Anterior cingulate cortex (tissue), 58 donors: ENCODE results near the gene YIPF2.
"Not testable (repeated sequence)": the region's sequence is repeated elsewhere in the genome, so short reads cannot be mapped to it uniquely, and the experiment has no call there.

Source experiments
- DNase-seq, 58 donors: peaks; one replicate each; lab custom pipeline; 2025; lab: John Stamatoyannopoulos, UW

YIPF2 gene

DNA sequence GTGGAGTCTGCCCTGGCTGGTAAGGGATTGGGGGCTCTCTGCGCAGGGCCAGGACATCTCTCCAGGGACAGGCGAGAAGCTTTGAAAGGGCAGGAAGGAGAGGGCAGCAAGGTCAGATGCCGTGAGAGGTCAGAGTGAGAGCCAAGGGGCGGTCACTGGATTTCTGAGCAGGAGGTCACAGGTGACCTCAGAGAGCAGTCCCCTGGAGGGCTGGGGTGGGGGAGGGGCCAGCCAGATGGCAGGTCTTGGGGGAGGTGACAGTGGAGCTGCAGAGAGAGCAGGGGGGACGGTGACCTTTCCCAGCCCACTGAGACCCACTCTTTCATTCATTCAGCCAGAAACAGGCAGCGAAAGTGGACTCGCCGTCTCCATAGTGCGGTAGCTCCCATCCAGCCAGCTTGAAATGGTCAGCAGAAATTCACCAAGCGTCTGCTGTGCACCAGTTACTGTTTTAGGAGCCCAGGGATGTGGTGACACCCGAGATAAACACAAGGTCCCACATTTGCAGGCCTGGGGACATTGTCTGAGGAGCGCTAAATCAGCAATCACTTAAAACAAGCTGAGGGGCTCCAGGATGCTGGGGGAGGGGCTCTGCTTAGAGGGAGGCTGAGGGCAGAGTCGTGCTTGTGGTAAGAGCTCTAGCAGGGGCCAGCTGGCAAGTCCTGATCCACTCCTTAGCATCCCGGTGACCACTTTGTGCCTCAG, 46.9 kb downstream of the YIPF2 start:
- DNase-seq, result no peak

DNA sequence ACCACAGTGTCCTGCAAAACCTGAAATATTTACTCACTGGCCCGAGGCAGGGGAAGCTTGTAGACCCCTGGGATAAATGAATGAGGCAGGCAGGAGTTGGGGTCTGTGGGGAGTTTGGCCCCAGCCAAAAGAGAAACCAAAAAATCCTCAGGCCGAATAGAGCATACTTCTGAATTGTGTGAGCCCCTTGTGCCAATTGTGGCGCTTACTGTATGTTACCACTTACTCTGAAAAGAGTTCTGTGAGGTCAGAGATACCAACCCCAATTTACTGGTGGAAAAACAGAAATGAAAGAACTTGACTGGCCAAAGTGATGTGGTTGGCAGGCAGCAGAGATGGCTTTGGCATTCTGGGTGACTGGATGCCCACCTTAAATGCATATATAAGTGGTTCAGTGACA, 50.2 kb downstream of the YIPF2 start:
- DNase-seq, result no peak

DNA sequence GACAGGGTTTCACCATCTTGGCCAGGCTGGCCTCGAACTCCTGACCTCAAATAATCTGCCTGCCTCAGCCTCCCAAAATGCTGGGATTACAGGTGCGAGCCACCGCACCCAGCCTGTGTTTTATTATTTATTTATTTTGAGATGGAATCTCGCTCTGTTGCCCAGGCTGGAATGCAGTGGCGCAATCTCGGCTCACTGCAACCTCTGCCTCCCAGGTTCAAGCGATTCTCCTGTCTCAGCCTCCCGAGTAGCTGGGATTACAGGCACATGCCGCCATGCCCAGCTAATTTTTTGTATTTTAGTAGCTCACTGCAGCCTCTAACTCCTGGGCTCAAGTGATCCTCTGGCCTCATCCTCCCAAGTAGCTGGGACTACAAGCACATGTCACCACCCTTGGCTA, 50.8 kb downstream of the YIPF2 start:
- DNase-seq, result not testable (repeated sequence)

- peak in 28 of 58 donors; percentile 6 to 79 (median 32) for DNase-seq
Measured at GRCh38 chr19:10876459-10877240, 51.8 kb downstream of the YIPF2 start.

GRCh38 chr19:10874024-10874423, 54.4 kb downstream of the YIPF2 start:
- DNase-seq, result no peak

GRCh38 chr19:10872546-10873107, 55.8 kb downstream of the YIPF2 start:
- DNase-seq, result no peak
